ENCODE measurements around the gene RENBP. TPM values are rescaled to one million over a fixed set of nuclear protein-coding genes. Genes with fewer than 3 reads are reported as not detected.

The RENBP gene
- total RNA-seq, 1 experiment from 2014 or later = 17.9 TPM

DNA sequence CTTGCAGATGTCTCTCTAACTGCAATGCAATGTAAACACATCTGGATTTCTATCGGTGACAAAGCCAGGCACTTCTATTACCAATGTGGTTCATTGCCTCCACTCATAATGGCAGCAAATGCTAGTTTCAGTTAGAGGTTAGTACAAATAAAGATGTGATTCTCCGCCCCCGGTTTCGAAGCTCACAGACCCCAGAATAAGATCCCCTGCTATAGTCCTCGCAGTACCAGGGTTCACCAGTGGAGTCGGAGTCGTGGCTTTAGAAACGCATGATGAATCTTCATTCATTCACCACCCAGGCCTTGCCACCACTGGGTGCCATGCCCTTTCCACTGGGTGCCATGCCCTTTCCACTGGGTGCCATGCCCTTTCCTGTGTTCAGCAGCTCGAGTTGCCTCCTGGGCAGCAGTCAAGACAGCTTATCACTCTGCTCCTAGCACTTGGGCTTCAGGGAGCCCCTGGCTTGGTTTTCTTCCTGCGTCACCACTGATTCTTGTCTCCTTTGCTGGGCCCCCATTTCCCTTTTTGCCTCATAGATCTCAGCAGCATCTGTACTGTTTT lies 6.1 kb downstream of the RENBP start:
- no peaks in the 10 kb centered on the region for H3K36me3 ChIP-seq (replicated peaks; ENCODE audit: control insufficient read depth, insufficient read depth, low read length)
- no peak overlapping the region for H3K4me3 ChIP-seq (ENCODE audit: insufficient read depth, low read depth, low read length)
- no peak for DNase-seq
- H3K27me3 ChIP-seq (ENCODE audit: control insufficient read depth, insufficient read depth, low read length) = no peaks in the 10 kb centered on the region

DNA sequence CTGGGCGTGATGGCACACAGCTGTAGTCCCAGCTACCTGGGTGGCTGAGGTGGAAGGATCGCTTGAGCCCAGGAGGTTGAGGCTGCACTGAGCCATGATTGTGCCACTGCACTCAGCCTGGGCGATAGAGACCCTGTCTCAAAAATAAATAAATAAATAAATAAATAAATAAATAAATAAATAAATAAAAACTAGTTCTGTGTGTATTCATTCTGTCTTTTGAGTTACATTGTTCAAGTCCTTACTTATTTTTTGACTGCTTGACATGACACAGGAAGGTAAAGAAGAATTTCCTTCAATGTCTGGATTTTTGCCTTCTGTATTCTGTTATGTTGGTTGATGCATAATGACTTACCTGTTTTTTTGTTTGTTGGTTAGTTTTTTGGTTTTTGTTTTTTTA lies 7.4 kb downstream of the RENBP start:
- Histone ChIP-seq H3K27me3 (ENCODE audit: control insufficient read depth, insufficient read depth, low read length) (no peaks in the 10 kb centered on the region), H3K36me3 (replicated peaks; ENCODE audit: control insufficient read depth, insufficient read depth, low read length) (no peaks in the 10 kb centered on the region; the same call in 1 of the 2 replicates), H3K4me3 (ENCODE audit: insufficient read depth, low read depth, low read length) (no peak overlapping the region)
- no peak for DNase-seq

DNA sequence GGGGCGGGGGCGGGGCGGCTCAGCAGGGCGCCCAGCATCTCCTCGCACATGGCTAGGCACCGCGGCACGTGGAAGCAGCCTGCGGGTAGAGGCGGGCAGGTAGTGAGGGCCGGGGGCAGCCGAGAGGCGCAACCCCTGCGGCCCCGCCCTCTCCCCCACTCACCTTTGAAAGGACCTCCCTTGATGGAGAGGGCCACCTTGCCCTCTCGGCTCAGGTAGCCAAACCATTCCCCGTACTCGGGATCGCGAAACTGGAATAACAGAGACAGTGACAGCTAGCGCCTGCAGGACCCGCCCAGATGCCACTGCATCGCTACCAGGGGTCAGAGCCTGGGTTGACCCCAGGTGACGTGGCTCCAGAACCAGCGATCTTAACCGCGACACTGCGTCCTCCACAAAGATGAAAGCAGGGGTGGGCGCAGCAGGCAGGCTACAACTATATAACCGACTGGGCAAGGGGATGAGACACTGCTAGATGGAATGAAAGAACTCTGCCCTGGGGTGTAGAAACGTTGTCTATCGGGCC lies 9.1 kb downstream of the RENBP start:
- DNase-seq = no peak
- Histone ChIP-seq H3K27me3 (ENCODE audit: control insufficient read depth, insufficient read depth, low read length) (no peaks in the 10 kb centered on the region), H3K36me3 (replicated peaks; ENCODE audit: control insufficient read depth, insufficient read depth, low read length) (peaks cover 2% of the 10 kb centered on the region; the same call in 1 of the 2 replicates), H3K4me3 (ENCODE audit: insufficient read depth, low read depth, low read length) (peak overlapping the region; percentile 29)

DNA sequence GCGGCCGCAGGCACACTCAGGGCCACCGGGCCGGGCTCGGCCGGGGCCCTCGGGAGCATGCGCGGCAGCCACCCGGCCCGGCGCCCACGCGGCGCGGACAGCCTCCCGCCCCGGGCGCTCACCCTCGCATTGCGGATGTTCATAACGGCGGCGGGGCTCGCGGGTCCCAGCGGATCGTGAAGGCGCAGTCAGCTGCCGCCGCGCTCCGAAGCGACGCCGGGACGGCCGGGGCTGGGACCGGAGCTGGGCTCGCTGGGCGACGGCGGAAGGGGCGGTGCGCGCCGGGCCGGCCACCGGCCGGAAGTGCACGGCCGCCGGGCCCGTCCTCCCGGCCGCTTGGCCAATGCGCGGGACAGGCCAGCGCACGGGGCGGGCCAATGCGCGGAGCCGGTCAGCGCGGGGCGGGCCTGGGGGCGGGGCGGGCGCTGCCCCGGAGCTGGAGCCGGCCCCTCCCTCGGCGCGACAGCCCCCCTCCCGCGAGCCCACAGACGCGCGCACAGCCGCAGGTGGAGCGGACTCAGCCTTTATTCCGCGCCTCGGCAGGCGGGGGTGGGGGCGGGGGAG lies 9.6 kb downstream of the RENBP start, which contains the start of gene NAA10:
Gene NAA10 (minus strand): TSS at position 276 of the 564 bp plus-strand sequence. CDS start 133 bp downstream, at position 143.
- peak; percentile 97 for DNase-seq
- Histone ChIP-seq H3K36me3 (replicated peaks; ENCODE audit: control insufficient read depth, insufficient read depth, low read length) (peaks cover 2% of the 10 kb centered on the region; the same call in 1 of the 2 replicates), H3K27me3 (ENCODE audit: control insufficient read depth, insufficient read depth, low read length) (no peaks in the 10 kb centered on the region), H3K4me3 (ENCODE audit: insufficient read depth, low read depth, low read length) (peak within 1 kb of the TSS; percentile 60)

DNA sequence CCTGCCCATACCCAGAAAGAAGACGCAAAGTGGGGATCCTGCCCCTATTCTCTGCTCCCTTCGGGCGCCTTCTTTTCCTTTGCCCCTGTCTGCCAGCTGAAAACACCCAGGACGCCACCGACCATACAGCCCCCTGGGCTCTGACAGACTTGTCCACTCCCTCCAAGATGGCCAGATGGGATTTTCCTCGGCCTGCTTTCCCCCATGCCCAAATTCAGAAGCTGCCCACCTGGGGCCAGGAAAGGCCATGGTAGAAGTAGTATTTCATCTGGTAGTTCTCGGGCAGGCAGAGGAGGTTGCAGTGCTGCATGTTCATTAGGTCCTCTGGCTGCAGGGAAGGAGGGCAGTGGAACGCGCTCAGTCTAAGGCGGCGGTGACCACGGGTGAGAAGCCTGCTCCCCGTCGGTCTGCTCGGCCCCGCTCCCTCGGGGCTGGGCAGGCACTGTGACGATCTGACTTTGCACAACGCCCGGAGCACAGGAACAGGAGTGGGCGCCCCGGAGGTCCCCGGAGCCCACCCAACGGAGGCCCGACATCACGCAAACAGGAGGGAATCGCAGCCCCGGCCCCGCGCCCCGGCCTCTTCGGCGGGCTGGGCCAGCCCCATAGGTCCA lies 10.2 kb downstream of the RENBP start:
- Histone ChIP-seq H3K4me3 (ENCODE audit: insufficient read depth, low read depth, low read length) (peak overlapping the region; percentile 60), H3K27me3 (ENCODE audit: control insufficient read depth, insufficient read depth, low read length) (no peaks in the 10 kb centered on the region), H3K36me3 (replicated peaks; ENCODE audit: control insufficient read depth, insufficient read depth, low read length) (peaks cover 2% of the 10 kb centered on the region)
- no peak for DNase-seq

DNA sequence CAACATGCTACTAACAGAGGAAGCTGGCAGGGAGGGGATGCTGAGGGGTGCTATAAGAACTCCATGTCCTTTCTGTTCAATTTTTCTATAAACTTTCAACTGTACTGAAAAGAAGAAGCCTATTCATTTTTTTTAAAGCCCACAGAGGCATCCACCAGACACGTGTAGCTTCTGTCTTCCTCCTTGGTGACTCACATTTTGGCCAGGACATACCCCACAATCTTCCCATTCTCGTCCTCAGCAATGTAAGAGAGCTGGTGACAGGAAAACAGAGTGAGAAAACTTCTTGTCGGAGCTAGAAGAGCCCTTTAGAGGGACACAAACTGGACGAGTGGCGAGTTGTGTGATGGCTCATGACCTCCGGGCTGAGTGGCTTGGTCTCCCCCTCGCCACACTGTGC lies 10.7 kb downstream of the RENBP start:
- H3K36me3 ChIP-seq (replicated peaks; ENCODE audit: control insufficient read depth, insufficient read depth, low read length) = peaks cover 2% of the 10 kb centered on the region
- no peak overlapping the region; the same call in 1 of the 2 replicates for H3K4me3 ChIP-seq (ENCODE audit: insufficient read depth, low read depth, low read length)
- no peaks in the 10 kb centered on the region for H3K27me3 ChIP-seq (ENCODE audit: control insufficient read depth, insufficient read depth, low read length)
- DNase-seq = no peak

DNA sequence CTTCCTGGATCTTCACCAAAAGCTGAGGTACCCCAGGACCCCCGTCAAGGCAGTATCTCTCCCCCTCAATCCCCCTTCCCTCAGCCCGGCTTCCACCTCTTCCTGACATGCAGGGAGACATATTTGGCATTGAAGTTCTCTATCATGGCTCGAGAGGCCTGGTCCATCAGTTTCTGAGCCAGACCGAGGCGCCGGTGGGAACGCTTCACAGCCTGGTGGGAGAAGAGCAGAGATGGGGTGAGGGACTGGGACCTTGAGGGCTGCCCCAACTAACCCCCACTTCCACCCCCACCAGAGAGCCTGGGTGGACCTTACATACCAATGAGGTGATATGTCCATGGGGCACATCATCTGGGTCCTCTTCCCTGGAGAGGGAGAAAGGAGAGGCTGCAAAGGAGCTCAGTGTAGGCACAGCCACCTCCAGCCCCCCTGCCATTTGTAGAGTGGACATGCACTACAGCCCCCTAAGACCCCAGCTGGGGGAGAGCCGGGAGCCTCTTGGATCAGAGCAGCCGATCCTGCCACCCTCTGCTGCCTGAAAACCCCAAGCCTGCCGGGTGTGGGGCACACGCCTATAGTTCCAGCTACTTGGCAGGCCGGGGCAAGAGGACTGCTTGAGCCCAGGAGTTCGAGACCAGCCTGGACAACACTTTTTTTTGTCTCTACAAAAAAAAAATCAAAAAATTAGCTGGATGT lies 12.1 kb downstream of the RENBP start:
- H3K36me3 ChIP-seq (replicated peaks; ENCODE audit: control insufficient read depth, insufficient read depth, low read length) = peaks cover 2% of the 10 kb centered on the region

DNA sequence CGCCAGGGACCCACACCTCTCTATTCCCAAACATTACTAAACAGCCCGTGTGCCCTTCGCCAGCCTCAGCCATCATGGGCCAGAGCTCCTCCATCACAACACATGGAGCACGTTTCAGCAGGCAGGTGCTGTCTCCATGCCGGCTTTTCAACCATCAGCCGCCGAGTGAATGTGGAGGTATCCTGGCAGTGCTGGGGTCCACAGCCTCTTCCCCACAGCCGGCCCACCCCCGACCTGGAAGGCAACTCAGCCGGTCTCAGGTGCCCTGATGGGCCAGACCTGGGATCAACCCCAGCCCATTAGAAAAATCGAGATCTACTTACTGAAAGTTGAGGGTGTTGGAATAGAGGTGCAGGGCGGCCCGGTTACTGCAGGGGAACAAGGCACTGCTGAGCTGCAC lies 12.7 kb downstream of the RENBP start:
- no peaks in the 10 kb centered on the region for H3K27me3 ChIP-seq (ENCODE audit: control insufficient read depth, insufficient read depth, low read length)
- DNase-seq = no peak

More for the DNA sequence above, 12.1 kb downstream of the RENBP start:
- Histone ChIP-seq H3K27me3 (ENCODE audit: control insufficient read depth, insufficient read depth, low read length) (no peaks in the 10 kb centered on the region), H3K4me3 (ENCODE audit: insufficient read depth, low read depth, low read length) (no peak overlapping the region)
- DNase-seq = no peak

DNA sequence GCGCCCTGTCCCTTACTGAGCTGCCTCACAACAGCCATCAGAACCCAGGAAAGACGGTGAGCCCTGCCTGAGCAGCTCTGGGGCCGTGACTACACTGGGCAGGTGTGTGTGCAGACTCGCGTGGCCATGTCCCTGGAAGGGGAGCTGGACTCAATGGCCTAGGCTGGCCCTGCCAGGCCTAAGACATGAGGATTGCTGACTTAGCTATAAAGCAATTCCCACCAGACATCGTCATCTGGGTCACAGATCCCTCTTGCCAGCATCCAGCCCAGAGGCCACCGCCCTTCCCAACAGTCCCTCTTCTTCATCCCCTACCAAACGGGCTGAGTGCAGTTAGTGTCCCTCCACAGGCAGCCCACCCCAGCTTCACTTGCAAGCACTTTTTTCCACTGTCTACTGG lies 13.3 kb downstream of the RENBP start:
- no peaks in the 10 kb centered on the region for H3K27me3 ChIP-seq (ENCODE audit: control insufficient read depth, insufficient read depth, low read length)
- H3K36me3 ChIP-seq (replicated peaks; ENCODE audit: control insufficient read depth, insufficient read depth, low read length) = peaks cover 2% of the 10 kb centered on the region
- no peak overlapping the region for H3K4me3 ChIP-seq (ENCODE audit: insufficient read depth, low read depth, low read length)
- no peak for DNase-seq

More for the DNA sequence above, 12.7 kb downstream of the RENBP start:
- H3K36me3 ChIP-seq (replicated peaks; ENCODE audit: control insufficient read depth, insufficient read depth, low read length) = peaks cover 2% of the 10 kb centered on the region
- no peak overlapping the region for H3K4me3 ChIP-seq (ENCODE audit: insufficient read depth, low read depth, low read length)

DNA sequence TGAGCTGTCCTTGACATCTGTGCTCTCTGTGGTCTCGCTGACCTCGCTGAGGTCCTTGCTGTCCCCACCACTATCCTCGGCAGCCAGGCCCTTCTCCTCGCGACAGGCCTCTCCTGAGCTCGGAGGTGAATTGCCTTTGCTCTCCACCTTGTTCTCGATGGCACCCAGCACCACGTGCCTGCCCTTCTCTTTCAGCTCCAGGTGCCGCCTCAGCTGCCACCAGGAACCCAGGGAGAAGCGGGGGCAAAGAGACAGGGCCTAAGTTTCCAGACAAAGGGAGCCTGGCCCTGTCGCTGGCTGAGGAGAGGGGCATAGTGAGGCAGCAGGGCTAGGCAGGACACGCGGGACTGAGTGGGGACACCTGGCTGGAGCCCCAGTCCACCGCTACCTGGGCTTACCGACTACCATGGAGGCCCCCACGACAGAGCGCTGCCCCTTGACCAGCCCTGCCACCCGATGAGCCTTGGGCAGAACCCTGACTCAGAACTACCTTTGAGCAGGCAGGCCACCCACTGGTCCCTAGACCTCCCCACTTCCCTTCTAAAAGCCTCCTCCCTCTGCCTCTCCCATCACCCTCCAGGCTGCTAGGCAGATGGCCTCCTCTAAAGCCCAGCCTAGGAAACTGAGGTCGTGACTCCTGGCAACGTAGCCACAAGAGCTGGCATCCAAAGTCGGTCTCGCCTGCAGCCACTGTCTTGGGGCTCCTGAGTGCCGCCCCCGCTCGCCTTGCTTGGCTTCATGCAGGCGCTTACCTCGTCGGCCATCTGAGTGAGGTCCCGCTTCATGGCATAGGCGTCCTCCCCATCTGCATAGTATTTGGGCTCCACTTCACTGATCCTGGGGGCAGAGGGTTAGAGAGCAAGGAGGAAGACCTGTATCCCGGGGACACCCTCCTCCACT lies 14.2 kb downstream of the RENBP start:
- DNase-seq = no peak
- Histone ChIP-seq H3K4me3 (ENCODE audit: insufficient read depth, low read depth, low read length) (no peak overlapping the region), H3K36me3 (replicated peaks; ENCODE audit: control insufficient read depth, insufficient read depth, low read length) (peaks cover 2% of the 10 kb centered on the region), H3K27me3 (ENCODE audit: control insufficient read depth, insufficient read depth, low read length) (no peaks in the 10 kb centered on the region)

DNA sequence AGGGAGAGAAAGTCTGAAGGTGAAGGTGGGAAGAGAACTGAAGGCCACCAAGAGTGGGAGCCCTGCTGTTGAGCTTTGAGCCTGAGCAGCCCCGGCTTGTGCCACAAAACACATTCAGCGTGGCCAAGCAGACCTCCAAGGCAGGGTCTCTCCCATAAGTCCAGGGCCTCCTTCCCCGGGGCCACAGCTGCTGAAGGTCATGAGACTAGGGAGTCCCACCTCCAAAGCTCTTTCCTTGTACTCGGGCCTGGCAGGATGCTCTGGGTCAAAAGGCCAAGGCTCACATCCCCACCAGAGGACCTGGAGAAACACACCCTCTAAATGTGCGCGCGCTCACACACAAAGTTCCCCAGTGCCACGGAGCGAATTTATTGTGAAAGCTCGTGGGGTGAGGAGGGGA lies 14.9 kb downstream of the RENBP start:
- H3K4me3 ChIP-seq (ENCODE audit: insufficient read depth, low read depth, low read length) = no peak overlapping the region
- DNase-seq = no peak
- no peaks in the 10 kb centered on the region for H3K27me3 ChIP-seq (ENCODE audit: control insufficient read depth, insufficient read depth, low read length)
- peaks cover 2% of the 10 kb centered on the region for H3K36me3 ChIP-seq (replicated peaks; ENCODE audit: control insufficient read depth, insufficient read depth, low read length)

DNA sequence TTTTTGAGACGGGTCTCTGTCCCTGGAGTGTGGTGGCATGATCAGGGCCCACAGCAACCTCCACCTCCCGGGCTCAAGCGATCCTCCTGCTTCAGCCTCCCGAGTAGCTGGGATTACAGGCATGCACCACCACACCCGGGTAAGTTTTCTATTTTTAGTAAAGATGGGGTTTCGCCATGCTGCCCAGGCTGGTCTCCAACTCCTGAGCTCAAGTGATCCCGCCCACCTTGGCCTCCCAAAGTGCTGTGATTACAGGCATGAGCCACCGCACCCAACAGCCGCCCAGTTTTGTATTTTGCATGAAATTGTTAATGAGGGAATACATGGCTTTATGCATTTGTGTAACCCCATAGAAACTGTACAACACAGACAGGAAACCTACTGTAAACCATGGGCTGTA lies 15.6 kb downstream of the RENBP start:
- no peak overlapping the region; the same call in 1 of the 2 replicates for H3K4me3 ChIP-seq (ENCODE audit: insufficient read depth, low read depth, low read length)
- peaks cover 2% of the 10 kb centered on the region for H3K36me3 ChIP-seq (replicated peaks; ENCODE audit: control insufficient read depth, insufficient read depth, low read length)
- no peaks in the 10 kb centered on the region for H3K27me3 ChIP-seq (ENCODE audit: control insufficient read depth, insufficient read depth, low read length)
- DNase-seq = no peak

DNA sequence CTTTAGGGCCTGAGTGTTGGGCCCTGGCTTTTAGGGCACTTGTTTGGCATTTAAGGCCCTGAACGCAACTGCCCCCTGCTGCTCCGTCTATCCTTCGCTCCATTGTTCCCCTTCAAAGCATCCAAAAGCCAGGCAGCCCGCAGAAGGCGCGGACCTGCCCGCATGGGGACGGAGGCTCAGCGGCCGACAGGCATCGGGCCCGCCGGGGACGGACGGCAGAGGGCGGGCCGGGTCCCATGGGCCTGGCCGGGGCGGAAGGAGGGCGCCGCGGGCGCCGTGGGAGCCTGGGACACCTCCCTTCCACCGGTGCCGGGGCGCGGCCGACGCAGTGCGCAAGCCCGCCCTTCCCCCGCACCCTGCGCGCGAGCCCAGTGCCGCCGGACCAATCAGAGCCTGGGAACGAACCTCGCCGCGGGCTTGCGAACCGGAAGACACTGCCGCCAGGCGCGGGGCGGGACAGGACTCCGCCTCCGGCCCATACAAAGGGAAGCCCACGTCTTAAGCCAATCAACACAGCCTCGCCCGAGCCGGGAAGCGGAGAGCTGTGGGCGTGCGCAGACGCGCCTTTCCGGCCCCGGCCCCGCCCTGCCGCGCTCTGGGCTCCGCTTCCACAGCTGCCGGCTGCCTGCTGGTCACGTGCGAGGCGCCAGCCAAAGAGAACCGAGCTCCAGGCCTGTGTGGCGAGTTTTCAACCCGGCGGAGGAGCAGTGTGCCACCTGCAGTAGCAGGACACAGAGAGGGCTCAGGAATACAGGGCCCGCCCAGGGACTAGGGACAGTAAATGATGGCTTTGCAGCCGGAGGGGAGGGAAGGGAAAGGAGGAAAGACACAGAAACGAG lies 16.3 kb downstream of the RENBP start:
- H3K4me3 ChIP-seq (ENCODE audit: insufficient read depth, low read depth, low read length) = peak overlapping the region; percentile 66
- peak; percentile 97 for DNase-seq
- peaks cover 2% of the 10 kb centered on the region for H3K36me3 ChIP-seq (replicated peaks; ENCODE audit: control insufficient read depth, insufficient read depth, low read length)
- H3K27me3 ChIP-seq (ENCODE audit: control insufficient read depth, insufficient read depth, low read length) = no peaks in the 10 kb centered on the region

Data from H7 (cell line).